ENCODE data around the gene ZNF79.

Gene ZNF79

DNA sequence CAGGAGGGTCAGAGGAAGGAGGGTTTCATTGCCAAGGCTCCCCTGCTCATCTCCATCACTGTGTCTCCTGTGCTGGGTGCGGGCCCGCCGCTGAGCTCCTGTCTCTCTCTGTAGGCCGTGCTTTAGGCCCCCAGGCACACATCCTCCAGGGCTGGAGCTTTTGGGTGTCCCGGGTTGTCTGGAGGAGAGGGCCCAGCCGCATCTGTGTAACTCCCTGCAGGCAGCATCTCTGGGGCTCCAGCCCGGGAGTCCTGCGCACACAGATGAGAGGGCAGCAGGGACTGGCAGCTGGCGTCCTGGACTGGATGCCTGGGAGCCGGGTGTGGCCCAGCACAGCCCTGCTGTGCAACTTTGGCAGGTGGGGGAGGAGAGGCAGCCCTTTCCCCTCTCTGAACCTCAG lies 67.3 kb downstream of the ZNF79 start:
- no peak overlapping the region for H3K4me3 ChIP-seq (ENCODE audit: low read depth, low read length)
- TF ChIP-seq, protein P1, sequence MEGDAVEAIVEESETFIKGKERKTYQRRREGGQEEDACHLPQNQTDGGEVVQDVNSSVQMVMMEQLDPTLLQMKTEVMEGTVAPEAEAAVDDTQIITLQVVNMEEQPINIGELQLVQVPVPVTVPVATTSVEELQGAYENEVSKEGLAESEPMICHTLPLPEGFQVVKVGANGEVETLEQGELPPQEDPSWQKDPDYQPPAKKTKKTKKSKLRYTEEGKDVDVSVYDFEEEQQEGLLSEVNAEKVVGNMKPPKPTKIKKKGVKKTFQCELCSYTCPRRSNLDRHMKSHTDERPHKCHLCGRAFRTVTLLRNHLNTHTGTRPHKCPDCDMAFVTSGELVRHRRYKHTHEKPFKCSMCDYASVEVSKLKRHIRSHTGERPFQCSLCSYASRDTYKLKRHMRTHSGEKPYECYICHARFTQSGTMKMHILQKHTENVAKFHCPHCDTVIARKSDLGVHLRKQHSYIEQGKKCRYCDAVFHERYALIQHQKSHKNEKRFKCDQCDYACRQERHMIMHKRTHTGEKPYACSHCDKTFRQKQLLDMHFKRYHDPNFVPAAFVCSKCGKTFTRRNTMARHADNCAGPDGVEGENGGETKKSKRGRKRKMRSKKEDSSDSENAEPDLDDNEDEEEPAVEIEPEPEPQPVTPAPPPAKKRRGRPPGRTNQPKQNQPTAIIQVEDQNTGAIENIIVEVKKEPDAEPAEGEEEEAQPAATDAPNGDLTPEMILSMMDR (IDR thresholded peaks at IDR 0.05; ENCODE audit: insufficient read depth, low read depth, low read length, missing control alignments), result no peak
- no peak for DNase-seq (ENCODE audit: low read depth)

DNA sequence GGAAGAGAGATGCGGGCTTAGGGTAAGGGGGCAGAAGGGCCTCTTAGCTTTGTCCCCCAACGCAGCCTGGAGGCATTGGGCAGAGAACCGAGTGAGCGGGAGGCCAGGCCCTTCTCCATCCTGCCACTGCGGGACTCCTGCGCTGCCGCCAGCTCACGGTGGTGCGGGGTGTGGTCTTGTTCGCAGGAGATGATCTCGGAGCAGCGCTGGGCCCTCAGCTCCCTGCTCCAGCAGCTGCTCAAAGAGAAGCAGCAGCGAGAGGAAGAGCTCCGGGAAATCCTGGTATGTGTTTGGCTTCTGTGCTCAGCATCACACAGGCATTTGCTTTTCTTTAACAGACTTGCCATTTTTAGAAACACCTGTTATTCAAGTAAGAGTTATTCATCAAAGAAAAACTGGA lies 68.4 kb downstream of the ZNF79 start:
- no peak for DNase-seq (ENCODE audit: low read depth)
- TF ChIP-seq, protein P1 (IDR thresholded peaks at IDR 0.05; ENCODE audit: insufficient read depth, low read depth, low read length, missing control alignments), result no peak
- H3K4me3 ChIP-seq (ENCODE audit: low read depth, low read length), result no peak overlapping the region

DNA sequence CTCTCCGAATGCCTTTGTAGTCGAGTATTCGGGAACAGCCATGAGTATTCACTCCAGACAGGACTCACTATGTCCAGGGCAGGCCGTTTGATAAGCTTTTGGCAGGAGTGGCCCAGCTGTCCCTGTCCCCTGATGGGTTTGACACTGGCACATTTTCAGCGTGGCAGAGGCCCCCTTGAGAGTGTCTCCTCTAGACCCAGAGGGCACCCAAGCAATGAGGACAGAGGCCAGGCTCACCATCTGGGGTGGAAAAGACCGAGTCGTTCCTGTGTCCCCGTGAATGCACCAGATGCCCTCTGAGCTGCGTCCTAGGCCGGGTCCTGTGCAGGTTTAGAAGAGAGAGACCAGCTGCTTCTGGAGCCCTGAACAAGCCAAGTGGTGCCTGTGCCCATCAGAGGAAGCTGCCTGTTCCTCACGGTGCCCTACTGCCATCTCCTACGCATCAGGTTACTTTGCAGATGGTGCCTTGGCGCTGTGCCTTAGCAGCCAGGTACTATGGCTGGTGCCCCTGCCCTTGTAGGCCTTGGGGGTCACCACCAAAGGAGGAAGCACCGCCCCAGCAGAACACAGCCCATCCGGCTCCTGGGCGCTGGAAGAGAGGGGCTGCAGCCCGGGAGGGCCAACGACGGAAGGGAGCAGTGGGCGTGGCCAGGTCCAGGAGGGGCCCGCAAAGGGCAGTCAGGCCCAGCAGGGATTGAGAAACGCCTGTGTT lies 69.6 kb downstream of the ZNF79 start:
- no peak overlapping the region for H3K4me3 ChIP-seq (ENCODE audit: low read depth, low read length)
- no peak for DNase-seq (ENCODE audit: low read depth)
- TF ChIP-seq, protein P1 (IDR thresholded peaks at IDR 0.05; ENCODE audit: insufficient read depth, low read depth, low read length, missing control alignments), result no peak

DNA sequence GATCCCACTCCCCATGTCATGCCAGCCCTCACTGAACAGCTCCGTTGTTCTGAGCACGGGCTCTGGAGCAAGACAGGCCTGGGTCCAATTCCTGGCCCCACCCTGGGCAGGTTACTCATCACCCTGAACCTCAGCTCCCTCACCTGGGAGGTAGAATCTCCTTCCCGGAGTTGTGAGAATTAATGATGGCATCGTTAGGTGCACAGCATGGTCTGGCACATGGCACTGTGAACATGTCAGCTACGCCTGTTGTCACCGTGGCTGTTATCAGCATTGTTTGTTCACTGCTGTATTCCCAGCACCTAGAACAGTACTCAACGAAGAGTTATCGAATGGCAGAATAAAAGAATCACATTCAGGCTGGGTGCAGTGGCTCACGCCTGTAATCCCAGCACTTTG lies 70.1 kb downstream of the ZNF79 start:
- TF ChIP-seq, protein P1 (IDR thresholded peaks at IDR 0.05; ENCODE audit: insufficient read depth, low read depth, low read length, missing control alignments), result no peak
- no peak overlapping the region for H3K4me3 ChIP-seq (ENCODE audit: low read depth, low read length)
- DNase-seq (ENCODE audit: low read depth), result no peak

All from GM12865 (cell line).